Thoracic aorta (tissue), 2 donors: ENCODE results near the gene FDXR. TPM values are rescaled to one million over a fixed set of nuclear protein-coding genes. Genes with fewer than 3 reads are reported as not detected.
"Not testable (repeated sequence)": the region's sequence is repeated elsewhere in the genome, so short reads cannot be mapped to it uniquely, and the experiment has no call there.

ENCODE experiments used
- ATAC-seq: fragments of 150-250 bp; one replicate; pipeline ENCODE4 v1.8.0; 2017; ENCODE audit warnings: low read depth; ENCODE audit not compliant: insufficient number of reproducible peaks, low FRiP score
- DNase-seq: peaks from one replicate; pipeline ENCODE4 v3.0.0-alpha.2; 2020; ENCODE audit warnings: low spot score
- H3K27ac ChIP-seq, 2 donors: fragments of 200-600 bp; sonication (generic); 1 replicate in 1 of 2; 2 replicates in 1 of 2; pipeline ENCODE4 v1.5.1; 2016; ENCODE audit warnings: mild to moderate bottlenecking in 2 of 2, moderate library complexity in 2 of 2
- H3K27me3 ChIP-seq: fragments of 200-600 bp; sonication (generic); replicated peaks from 2 replicates; pipeline ENCODE4 v1.6.0; 2016; ENCODE audit warnings: mild to moderate bottlenecking; ENCODE audit not compliant: insufficient read depth
- H3K36me3 ChIP-seq: fragments of 200-600 bp; sonication (generic); one replicate; pipeline ENCODE4 v1.5.1; 2016
- H3K4me1 ChIP-seq, 2 donors: fragments of 200-600 bp; sonication (generic); 1 replicate in 1 of 2; 2 replicates in 1 of 2; pipeline versions ENCODE4 v1.5.1 to v1.6.0; 2016; ENCODE audit warnings: low read depth in 2 of 2, mild to moderate bottlenecking in 1 of 2; ENCODE audit not compliant: control insufficient read depth in 1 of 2
- H3K4me3 ChIP-seq: fragments of 200-600 bp; sonication (generic); 2 replicates; pipeline ENCODE4 v1.5.1; 2016; ENCODE audit warnings: mild to moderate bottlenecking
- H3K9me3 ChIP-seq: fragments of 200-600 bp; sonication (generic); 2 replicates; pipeline ENCODE4 v1.5.1; 2016
- total RNA-seq, 2 donors: library from RNA; depleted of rRNA; stranded (reverse); fragments of >200 nt; gene quantifications; one replicate each; pipeline versions ENCODE4 v1.1.0 to v1.2.3, GENCODE V29; 2016
- TF ChIP-seq, protein P1 (sequence below): fragments of 200-600 bp; sonication (generic); IDR thresholded peaks from one replicate; pipeline ENCODE4 v1.5.1; 2019; ENCODE audit warnings: antibody characterized with exemption

The FDXR gene
- total RNA-seq, 2 donors from 2014 or later, result 4.4 to 9.7 TPM

DNA sequence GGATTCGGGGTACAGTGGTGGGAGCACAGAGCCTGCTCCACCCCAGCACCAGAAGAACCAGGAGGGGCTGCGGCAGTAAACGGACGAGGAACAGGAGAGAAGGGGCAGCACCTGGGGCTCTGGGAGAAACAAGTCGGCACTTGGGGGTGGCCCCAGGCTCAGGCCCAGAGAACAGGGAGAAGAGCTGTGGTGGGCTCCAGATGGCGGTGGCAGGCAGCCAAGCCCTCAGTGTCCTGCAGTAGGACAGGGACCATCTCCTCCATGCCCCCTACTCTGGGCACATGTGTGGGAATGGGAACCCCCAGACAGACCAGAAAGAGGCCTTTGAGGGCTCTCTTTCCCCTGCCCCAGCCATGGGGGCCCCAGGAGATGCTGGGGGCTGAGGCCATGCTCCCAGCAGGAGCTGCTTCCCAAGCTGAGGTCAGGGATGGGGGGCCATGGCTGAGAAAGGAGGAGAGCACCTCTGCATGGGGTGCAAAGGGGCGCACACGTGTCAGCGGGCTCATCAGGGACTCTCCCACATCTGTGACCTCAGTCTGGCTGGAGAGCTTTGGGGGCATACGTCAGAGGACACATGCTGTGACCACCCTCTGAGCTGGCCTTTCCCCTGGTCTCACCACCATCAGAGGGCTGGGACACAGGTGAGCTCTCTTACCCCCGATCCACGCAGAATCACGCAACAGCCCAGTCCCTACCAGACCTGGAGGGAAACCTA, 43.5 kb upstream of the FDXR start:
- H3K4me1 ChIP-seq, result no peaks in the 10 kb centered on the region
- no peak overlapping the region for H3K4me3 ChIP-seq
- DNase-seq, result no peak
- no peaks in the 10 kb centered on the region for H3K36me3 ChIP-seq
- H3K27ac ChIP-seq, result no peak overlapping the region
- H3K27me3 ChIP-seq, result no peaks in the 10 kb centered on the region
- TF ChIP-seq, protein P1, sequence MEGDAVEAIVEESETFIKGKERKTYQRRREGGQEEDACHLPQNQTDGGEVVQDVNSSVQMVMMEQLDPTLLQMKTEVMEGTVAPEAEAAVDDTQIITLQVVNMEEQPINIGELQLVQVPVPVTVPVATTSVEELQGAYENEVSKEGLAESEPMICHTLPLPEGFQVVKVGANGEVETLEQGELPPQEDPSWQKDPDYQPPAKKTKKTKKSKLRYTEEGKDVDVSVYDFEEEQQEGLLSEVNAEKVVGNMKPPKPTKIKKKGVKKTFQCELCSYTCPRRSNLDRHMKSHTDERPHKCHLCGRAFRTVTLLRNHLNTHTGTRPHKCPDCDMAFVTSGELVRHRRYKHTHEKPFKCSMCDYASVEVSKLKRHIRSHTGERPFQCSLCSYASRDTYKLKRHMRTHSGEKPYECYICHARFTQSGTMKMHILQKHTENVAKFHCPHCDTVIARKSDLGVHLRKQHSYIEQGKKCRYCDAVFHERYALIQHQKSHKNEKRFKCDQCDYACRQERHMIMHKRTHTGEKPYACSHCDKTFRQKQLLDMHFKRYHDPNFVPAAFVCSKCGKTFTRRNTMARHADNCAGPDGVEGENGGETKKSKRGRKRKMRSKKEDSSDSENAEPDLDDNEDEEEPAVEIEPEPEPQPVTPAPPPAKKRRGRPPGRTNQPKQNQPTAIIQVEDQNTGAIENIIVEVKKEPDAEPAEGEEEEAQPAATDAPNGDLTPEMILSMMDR, result no peak
- H3K9me3 ChIP-seq, result no peaks in the 10 kb centered on the region
- no peak for ATAC-seq

DNA sequence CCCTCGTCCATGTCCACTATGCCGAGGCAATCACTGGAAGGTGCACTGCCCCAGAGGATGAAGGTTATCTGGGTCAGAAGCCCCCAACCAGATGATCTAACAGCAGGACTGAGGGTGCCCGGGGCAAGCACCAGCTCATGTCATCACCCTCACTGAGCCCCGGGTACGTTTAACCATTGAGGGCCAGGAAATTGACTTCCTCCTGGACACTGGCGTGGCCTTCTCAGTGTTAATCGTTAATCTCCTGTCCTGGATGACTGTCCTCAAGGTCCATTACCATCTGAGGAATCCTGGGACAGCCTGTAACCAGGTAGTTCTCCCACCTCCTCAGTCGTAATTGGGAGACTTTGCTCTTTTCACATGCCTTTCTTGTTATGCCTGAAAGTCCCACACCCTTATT, 38.6 kb upstream of the FDXR start:
- ATAC-seq, H3K27ac ChIP-seq, H3K27me3 ChIP-seq, H3K4me3 ChIP-seq, DNase-seq, H3K36me3 ChIP-seq, H3K9me3 ChIP-seq, H3K4me1 ChIP-seq: not testable (repeated sequence)

DNA sequence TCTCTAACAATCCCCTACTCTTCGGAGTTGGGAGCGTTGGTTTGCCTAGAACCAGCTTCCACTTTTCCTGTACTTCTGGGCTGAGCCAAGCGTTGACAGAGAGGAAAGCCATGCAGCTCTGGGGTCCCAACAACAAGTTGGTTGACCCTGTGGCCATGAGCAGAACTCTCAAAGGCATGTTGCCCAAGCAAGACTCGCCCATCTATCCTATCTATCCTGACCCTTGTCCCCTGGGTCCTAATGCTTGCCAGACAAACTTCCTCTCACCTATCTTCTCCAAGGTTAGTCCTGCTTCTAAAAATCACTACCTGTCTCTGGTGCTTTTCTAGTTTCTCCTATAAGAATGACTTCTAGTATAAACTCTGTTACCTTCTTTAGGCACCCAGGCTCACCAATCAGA, 36.3 kb upstream of the FDXR start:
- not testable (repeated sequence) for DNase-seq, H3K9me3 ChIP-seq, H3K27ac ChIP-seq, H3K27me3 ChIP-seq, H3K4me1 ChIP-seq, H3K36me3 ChIP-seq, H3K4me3 ChIP-seq, ATAC-seq

DNA sequence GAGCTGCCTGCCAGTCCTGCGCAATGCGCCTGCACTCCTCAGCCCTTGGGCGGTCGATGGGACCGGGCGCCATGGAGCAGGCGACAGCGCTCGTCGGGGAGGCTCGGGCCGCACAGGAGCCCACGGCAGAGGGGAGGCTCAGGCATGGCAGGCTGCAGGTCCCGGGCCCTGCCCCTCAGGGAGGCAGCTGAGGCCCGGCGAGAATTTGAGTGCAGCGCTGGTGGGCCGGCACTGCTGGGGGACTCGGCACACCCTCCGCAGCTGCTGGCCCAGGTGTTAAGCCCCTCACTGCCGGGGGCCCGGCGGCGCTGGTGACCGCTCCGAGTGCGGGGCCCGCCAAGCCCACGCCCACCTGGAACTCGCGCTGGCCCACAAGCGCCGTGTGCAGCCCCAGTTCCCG, 34.2 kb upstream of the FDXR start:
- no peaks in the 10 kb centered on the region for H3K27me3 ChIP-seq

DNA sequence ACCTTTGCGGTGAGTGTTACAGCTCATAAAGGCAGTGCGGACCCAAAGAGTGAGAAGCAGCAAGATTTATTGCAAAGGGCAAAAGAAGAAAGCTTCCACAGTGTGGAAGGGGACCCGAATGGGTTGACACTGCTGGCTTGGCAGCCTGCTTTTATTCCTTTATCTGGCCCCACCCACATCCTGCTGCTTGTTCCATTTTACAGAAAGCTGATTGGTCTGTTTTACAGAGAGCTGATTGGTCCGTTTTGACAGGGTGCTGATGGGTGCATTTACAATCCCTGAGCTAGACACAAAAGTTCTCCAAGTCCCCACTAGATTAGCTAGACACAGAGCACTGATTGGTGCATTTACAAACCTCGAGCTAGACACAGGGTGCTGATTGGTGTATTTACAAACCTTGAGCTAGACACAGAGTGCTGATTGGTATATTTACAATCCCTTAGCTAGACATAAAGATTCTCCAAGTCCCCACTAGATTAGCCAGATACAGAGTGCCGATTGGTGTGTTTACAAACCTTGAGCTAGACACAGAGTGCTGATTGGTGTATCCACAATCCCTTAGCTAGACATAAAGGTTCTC, 33.5 kb upstream of the FDXR start:
- H3K27ac ChIP-seq, H3K27me3 ChIP-seq, H3K4me1 ChIP-seq, H3K9me3 ChIP-seq, DNase-seq, H3K36me3 ChIP-seq, ATAC-seq, H3K4me3 ChIP-seq: not testable (repeated sequence)

More for the DNA sequence above, 34.2 kb upstream of the FDXR start:
- no peaks in the 10 kb centered on the region for H3K9me3 ChIP-seq
- H3K4me1 ChIP-seq, result no peaks in the 10 kb centered on the region
- TF ChIP-seq, protein P1, result no peak
- no peaks in the 10 kb centered on the region for H3K36me3 ChIP-seq
- H3K27ac ChIP-seq, result no peak overlapping the region
- ATAC-seq (no peak), DNase-seq (no peak)
- H3K4me3 ChIP-seq, result no peak overlapping the region

DNA sequence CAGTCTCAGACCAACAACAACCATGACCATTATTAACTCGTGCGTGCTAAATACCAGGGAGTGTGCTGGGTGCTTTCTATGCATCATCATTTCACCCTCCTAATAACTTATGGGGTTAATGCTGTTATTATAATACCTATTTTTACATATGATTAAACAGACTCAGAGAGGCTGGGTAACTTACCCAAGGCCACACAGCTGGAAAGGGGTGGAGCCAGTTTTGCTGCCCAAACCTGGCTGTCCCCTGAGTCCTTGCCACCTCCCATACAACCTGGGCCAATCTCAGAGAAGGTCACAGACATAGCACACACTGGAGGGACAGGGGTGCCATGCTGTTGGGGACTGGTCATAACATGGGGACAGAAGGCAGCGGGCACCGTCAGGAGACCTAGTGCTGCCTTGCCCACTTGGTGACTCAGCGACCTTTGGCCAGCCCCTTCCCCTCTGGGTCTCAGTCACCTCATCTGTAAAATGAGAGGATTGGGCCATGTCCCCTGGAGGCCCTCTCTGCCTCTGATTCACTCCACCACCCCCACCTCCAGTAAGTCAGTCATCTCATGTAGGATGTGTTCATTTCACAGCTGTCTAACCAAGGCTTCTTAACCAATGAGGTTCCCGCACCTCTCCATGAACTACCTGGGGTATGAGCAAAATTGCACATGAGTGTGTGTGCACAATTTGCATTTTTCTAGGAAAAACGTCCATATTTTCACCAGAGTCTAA, 32.1 kb upstream of the FDXR start:
- TF ChIP-seq, protein P1, result no peak
- ATAC-seq, result no peak
- H3K27me3 ChIP-seq, result no peaks in the 10 kb centered on the region

More for the DNA sequence above, 32.1 kb upstream of the FDXR start:
- Histone ChIP-seq H3K36me3 (no peaks in the 10 kb centered on the region), H3K4me1 (no peaks in the 10 kb centered on the region), H3K9me3 (no peaks in the 10 kb centered on the region), H3K4me3 (no peak overlapping the region), H3K27ac (no peak overlapping the region)
- DNase-seq, result no peak
